Uterus (tissue), 4 donors: ENCODE measurements around the gene PLA2G15. TPM values are rescaled to one million over a fixed set of nuclear protein-coding genes. Genes with fewer than 3 reads are reported as not detected.

Experiments
- DNase-seq, 2 donors: peaks; one replicate each; pipeline ENCODE4 v3.0.0-alpha.2; 2019 to 2020
- H3K27ac ChIP-seq, 2 donors: fragments of 200-600 bp; sonication (generic); 1 replicate in 1 of 2; 2 replicates in 1 of 2; pipeline ENCODE4 v1.5.1; 2016 to 2018
- H3K27me3 ChIP-seq, 2 donors: fragments of 200-600 bp; sonication (generic); one replicate each; pipeline ENCODE4 v1.5.1; 2018 to 2019; ENCODE audit warnings: control low read depth in 1 of 2
- H3K36me3 ChIP-seq, 2 donors: fragments of 200-600 bp; sonication (generic); one replicate each; pipeline ENCODE4 v1.5.1; 2019; ENCODE audit warnings: control low read depth in 1 of 2
- H3K4me1 ChIP-seq, 2 donors: fragments of 200-600 bp; sonication (generic); one replicate each; pipeline ENCODE4 v1.5.1; 2018 to 2019; ENCODE audit warnings: control low read depth in 1 of 2
- H3K4me3 ChIP-seq, 2 donors: fragments of 200-600 bp; sonication (generic); 1 replicate in 1 of 2; 2 replicates in 1 of 2; pipeline ENCODE4 v1.5.1; 2018 to 2019; ENCODE audit warnings: mild to moderate bottlenecking in 1 of 2
- H3K9me3 ChIP-seq, 2 donors: fragments of 200-600 bp; sonication (generic); one replicate each; pipeline ENCODE4 v1.5.1; 2019; ENCODE audit warnings: control low read depth in 1 of 2
- POLR2A ChIP-seq, 2 donors: fragments of 450-650 bp; IDR thresholded peaks; one replicate each; pipeline ENCODE4 v1.6.1; 2016; ENCODE audit warnings: antibody characterized with exemption in 2 of 2, mild to moderate bottlenecking in 1 of 2, moderate library complexity in 1 of 2
- intact Hi-C: fragments of 100-400 bp; cut with DNase I; formaldehyde crosslinking; loops from one replicate; pipeline ENCODE4 v1.15.1; 2023; ENCODE audit warnings: low total_unique reads
- total RNA-seq, 4 donors: library from RNA; depleted of rRNA in 3 of 4; stranded (reverse); fragments of >200 nt in 3 of 4; gene quantifications; one replicate each; pipeline versions ENCODE4 v1.1.0 to v1.2.4, GENCODE V29; 2014 to 2023
- TF ChIP-seq, protein P1 (sequence below), 4 experiments: fragments of 200-600 bp in 2 of 4; fragments of 450-650 bp in 2 of 4; sonication (generic) in 2 of 4; IDR thresholded peaks; one replicate each; pipeline ENCODE4 v1.5.1; 2016 to 2019; ENCODE audit warnings: antibody characterized with exemption in 4 of 4, mild to moderate bottlenecking in 2 of 4, moderate library complexity in 1 of 4
- donor health status: DM: yes; HTN: yes; CAD: no.

The PLA2G15 gene
- total RNA-seq, 4 donors from 2014 or later, result 0.51 to 22.3 (median 7.9) TPM

- Histone ChIP-seq H3K9me3 (no peaks in the 10 kb centered on the region), H3K27me3 (no peaks in the 10 kb centered on the region), H3K4me3 (no peak overlapping the region), H3K36me3 (no peaks in the 10 kb centered on the region), H3K4me1 (no peaks in the 10 kb centered on the region), H3K27ac (no peak overlapping the region)
- no peak for DNase-seq
- intact Hi-C loops, result no loop called here
- TF ChIP-seq, protein P1, sequence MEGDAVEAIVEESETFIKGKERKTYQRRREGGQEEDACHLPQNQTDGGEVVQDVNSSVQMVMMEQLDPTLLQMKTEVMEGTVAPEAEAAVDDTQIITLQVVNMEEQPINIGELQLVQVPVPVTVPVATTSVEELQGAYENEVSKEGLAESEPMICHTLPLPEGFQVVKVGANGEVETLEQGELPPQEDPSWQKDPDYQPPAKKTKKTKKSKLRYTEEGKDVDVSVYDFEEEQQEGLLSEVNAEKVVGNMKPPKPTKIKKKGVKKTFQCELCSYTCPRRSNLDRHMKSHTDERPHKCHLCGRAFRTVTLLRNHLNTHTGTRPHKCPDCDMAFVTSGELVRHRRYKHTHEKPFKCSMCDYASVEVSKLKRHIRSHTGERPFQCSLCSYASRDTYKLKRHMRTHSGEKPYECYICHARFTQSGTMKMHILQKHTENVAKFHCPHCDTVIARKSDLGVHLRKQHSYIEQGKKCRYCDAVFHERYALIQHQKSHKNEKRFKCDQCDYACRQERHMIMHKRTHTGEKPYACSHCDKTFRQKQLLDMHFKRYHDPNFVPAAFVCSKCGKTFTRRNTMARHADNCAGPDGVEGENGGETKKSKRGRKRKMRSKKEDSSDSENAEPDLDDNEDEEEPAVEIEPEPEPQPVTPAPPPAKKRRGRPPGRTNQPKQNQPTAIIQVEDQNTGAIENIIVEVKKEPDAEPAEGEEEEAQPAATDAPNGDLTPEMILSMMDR (IDR thresholded peaks at IDR 0.05), result no peak
- no peak for TF ChIP-seq POLR2A (IDR thresholded peaks at IDR 0.05)
These were observed 51.1 kb downstream of the PLA2G15 start for GRCh38 chr16:68296291-68296690.

GRCh38 chr16:68296693-68297092 is 51.5 kb downstream of the PLA2G15 start:
- H3K4me1 ChIP-seq, result no peaks in the 10 kb centered on the region
- TF ChIP-seq POLR2A (IDR thresholded peaks at IDR 0.05), result no peak
- TF ChIP-seq, protein P1 (IDR thresholded peaks at IDR 0.05), result no peak
- H3K27me3 ChIP-seq, result no peaks in the 10 kb centered on the region
- H3K27ac ChIP-seq, result no peak overlapping the region
- no peak overlapping the region for H3K4me3 ChIP-seq
- intact Hi-C loops, result no loop called here
- H3K36me3 ChIP-seq, result no peaks in the 10 kb centered on the region
- no peak for DNase-seq
- H3K9me3 ChIP-seq, result no peaks in the 10 kb centered on the region

- Histone ChIP-seq H3K4me1 (no peaks in the 10 kb centered on the region), H3K27ac (no peak overlapping the region), H3K36me3 (no peaks in the 10 kb centered on the region), H3K4me3 (no peak overlapping the region), H3K27me3 (no peaks in the 10 kb centered on the region), H3K9me3 (no peaks in the 10 kb centered on the region)
- no peak for TF ChIP-seq POLR2A (IDR thresholded peaks at IDR 0.05)
- TF ChIP-seq, protein P1 (IDR thresholded peaks at IDR 0.05), result no peak
- no peak for DNase-seq
- intact Hi-C loops, result no loop called here
These were observed 52.7 kb downstream of the PLA2G15 start for GRCh38 chr16:68297908-68298307.

- intact Hi-C loops, result no loop called here
- H3K27me3 ChIP-seq, result no peaks in the 10 kb centered on the region
- no peak for DNase-seq
- TF ChIP-seq POLR2A (IDR thresholded peaks at IDR 0.05), result no peak
- TF ChIP-seq, protein P1 (IDR thresholded peaks at IDR 0.05), result no peak
- H3K9me3 ChIP-seq, result no peaks in the 10 kb centered on the region
- H3K4me1 ChIP-seq, result no peaks in the 10 kb centered on the region
- H3K27ac ChIP-seq, result no peak overlapping the region
- no peak overlapping the region for H3K4me3 ChIP-seq
- no peaks in the 10 kb centered on the region for H3K36me3 ChIP-seq
These were observed 53.1 kb downstream of the PLA2G15 start for GRCh38 chr16:68298312-68298711.

- H3K27ac ChIP-seq, result no peak overlapping the region
- intact Hi-C loops, result no loop called here
- no peaks in the 10 kb centered on the region for H3K9me3 ChIP-seq
- H3K36me3 ChIP-seq, result no peaks in the 10 kb centered on the region
- TF ChIP-seq POLR2A (IDR thresholded peaks at IDR 0.05), result no peak
- TF ChIP-seq, protein P1 (IDR thresholded peaks at IDR 0.05), result no peak
- H3K4me3 ChIP-seq, result no peak overlapping the region
- H3K4me1 ChIP-seq, result no peaks in the 10 kb centered on the region
- peak; percentile 27 to 31 for DNase-seq
- no peaks in the 10 kb centered on the region for H3K27me3 ChIP-seq
These were observed 53.9 kb downstream of the PLA2G15 start for GRCh38 chr16:68298907-68299561.
